NCI-H146 treated with DMSO at 0.1 percent for 48 hours (cell line): Measurements from ENCODE around the gene MED15.
"Not testable (repeated sequence)": the region's sequence is repeated elsewhere in the genome, so short reads cannot be mapped to it uniquely, and the experiment has no call there.

Experiments
- DNase-seq: peaks from one replicate; lab custom pipeline; 2025; ENCODE audit not compliant: unreplicated experiment; lab: John Stamatoyannopoulos, UW

Gene MED15

GRCh38 chr22:20530368-20531153 lies 23.2 kb downstream of the MED15 start:
- no peak for DNase-seq

DNA sequence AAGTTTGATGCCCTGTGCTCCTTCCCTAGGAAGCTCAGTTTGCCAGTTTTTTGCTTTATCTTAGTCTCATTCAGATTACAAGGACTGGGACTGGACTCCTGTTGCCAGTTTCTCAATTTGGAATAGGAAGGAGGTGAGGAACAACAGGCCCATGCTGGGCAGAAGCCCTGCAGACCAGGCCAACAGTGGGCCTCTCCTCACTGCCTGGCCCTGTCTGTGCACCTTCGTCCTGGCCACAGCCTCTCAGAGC lies 23.7 kb downstream of the MED15 start:
- DNase-seq: no peak

DNA sequence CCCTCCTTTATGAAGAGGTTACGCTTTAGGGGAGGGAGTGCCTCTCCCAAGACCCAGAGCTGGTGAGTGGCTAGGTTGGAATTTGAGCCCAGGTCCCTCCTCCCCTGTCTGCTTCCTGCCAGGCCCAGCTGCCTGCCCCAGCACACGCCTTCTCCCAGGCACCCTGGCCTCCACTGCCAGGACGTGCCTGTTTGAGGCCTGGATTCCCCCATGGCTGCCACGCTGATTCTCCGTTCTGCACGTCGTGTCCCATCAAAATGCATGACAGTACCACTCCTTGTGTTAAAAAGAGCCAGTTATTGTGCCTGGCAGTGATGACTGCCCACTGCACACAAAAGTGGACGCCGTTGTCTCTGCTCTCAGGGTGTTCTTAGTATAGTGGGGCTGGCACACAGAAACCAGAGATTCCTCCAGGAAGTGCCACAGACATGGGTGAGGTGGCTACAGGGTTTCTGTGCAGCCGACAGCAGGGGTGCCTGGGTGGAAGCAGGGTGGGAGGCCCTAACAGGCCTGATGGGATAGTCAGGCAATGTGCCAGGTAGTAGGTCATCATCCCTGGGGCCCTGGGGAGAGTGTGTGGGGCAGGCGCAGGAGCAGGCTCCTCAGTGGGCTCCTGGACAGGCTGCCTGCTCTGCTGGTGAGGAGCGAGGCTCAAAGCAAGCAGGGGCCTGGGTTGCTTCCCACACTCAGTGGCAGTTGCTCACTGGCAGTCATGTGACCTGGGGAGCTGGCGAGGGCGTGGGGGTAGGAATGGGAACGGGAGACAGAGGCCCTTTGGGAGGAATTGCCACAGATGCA lies 24.2 kb downstream of the MED15 start:
- DNase-seq: no peak

DNA sequence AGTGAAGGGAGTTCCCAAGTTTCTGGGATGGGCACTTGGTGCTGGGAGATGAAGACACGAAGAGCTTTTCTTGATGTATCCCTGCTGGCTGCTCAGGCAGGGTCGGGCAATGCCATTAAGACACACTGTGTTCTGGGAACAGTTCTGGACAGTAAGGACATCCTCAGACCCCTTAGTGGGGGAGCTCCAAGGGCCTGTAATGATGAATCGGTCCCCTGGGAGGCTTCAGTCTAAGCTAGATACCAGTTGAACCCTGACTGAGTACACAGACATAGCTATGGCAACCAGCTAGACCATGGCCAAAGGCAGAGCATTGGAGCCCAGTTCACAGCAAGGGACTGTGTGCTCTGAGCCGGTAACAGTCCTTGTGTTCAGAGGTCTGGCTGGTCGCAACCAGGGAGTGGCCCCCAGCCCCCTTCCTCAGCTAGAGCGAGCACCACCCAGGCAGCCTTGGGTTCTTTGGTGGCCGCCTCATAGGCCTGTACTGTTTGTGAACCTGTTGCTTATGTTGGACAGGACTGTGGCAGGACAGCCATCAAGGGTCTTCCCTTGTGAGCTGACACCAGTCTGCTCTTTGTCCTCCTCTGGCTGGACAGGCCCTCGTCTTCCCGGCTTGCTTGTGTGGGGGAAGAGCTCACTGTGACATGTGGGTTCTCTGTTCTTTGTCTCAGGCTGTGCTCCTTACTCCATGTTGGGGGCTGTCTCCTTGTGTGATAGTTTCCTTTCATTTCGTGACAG lies 25.0 kb downstream of the MED15 start:
- no peak for DNase-seq

DNA sequence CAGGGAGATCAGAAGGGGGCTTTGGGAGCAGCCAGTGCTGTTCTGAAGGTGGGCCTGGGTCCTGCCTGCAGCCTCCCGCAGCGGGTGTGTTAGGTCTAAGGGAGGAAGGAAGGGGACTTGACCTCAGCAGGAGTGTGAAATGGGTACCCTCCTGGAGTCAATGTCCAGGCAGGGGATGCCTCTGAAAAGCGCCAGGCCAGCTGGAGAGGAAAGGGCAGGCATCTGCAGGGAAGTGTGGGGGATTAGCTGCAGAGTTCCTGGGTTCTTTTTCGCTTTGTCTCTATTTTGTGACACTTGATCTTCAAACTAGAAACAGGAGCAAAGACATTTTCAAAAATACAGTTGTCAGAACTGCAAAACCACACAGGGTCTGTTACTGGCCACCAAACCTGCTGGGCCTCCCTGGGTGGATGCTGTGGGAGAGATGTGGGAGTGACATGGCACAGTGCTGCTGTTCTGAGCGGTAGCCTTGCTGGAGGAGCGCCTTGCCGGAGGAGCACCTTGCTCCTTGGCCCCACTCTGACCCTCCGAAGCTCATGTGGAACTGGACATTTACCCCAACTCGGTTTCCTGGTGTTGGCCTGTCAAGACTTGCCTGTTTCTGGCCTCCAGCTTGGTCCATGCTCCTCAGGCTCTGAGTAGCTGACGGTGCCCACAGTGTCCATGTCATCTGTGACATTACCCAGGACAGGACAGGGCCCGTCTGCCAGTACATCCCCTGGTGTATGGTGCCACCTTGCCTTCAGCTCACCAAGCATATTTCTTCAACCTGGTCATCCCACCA lies 25.9 kb downstream of the MED15 start:
- no peak for DNase-seq

DNA sequence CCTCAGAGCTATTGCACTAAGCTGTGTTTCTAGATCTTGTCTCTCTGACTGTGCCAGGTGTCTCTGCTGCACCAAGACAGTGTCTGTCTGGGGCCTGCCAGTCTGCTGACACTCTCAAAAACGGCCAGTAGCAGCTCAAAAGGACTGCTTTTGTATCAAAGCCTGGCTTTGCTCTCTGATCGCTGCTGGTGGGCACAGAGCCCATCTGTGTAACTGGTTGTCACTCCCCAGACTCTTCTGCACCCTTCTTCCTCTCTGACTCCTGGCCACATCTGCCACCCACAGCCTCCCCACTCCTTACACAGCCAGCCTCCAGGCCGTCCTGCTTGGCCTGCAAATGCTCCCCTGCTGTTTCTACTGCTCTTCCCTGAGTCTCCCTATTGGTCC lies 26.5 kb downstream of the MED15 start:
- no peak for DNase-seq

GRCh38 chr22:20536590-20537324 lies 29.3 kb downstream of the MED15 start:
- DNase-seq: no peak

DNA sequence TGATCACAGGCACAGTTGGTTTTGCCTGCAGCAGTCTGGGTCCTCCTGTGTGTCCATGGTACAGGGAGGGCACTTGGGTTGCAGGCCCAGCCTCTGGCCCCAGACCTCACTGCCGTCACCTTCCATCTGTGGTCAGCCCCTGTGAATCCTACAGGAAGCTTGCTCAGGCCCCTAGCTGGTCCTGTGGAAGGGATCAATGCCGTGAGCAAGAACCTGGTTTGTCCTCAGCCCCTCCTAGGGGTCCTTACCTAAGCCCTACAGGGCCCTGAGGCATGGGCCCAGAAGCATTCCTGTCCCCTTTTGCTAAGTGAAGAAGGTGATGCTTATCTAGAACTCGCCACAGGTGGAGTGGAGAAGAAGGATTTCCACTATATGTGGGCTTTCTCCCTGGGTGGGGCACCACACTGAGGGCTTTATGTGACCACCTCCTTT lies 29.9 kb downstream of the MED15 start:
- DNase-seq: no peak

DNA sequence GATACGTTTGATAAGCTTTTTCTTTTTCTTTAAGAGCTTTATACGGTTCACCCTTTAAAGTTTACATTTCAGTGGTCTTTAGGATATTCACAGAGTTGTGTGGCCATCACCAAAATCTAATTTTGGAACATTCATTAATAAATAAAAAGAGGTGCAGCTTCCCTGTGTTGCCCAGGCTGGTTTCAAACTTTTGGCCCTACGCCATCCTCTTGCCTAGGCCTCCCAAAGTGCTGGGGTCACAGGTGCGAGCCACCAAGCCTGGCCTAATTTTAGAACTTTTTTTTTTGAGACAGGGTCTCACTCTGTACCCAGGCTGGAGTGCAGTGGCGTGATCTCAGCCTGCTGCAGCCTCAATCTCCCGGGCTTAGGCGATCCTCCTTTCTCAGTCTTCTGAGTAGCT lies 30.6 kb downstream of the MED15 start:
- no peak for DNase-seq

- DNase-seq: not testable (repeated sequence)
Observed at GRCh38 chr22:20538875-20539274, 31.5 kb downstream of the MED15 start.

DNA sequence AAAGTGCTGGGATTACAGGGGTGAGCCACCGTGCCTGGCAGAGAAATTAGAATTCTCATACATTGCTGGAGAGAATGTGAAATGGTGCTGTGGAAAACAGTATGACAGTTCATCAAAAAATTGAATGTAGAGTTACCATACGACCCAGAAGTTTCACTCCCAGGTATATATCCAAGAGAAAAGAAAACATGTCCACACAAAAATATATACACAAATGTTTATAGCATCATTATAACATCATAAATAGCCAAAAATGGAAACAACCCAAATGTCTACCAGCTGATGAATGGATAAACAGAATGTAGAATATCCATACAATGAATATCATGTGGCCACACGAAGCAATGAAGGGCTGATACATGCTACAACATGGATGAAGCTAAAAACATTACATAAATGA lies 34.6 kb downstream of the MED15 start:
- DNase-seq: no peak

DNA sequence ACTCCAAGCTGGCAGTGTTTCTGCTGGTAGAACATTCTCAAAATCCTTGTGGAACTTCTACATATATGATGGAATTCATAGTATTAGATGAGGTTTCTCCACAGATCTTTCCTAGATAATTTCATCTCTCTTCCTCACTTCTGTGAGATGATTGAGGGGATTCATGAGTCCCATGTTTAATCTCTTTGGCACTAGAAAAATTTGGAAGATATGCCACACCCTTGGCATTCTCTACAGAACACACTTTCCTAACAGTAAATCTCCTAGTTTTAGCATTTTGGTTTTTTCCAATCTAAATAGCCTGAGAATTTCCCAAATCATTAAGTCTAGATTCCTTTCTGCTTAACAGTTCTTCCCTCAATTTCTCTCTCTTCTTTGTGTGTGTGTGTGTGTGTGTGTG lies 35.3 kb downstream of the MED15 start:
- no peak for DNase-seq

DNA sequence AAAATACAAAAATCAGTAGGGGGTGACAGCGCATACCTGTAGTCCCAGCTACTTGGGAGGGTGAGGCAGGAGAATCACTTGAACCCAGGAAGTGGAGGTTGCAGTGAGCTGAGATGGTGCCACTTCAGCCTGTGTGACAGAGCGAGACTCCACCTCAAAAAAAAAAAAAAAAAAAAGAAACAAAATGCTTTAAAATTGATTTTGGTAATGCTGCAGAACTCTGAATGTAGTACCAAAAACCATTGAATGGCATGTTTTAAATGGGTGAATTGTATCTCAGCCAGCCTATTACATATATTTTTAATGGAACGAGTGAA lies 37.9 kb downstream of the MED15 start:
- DNase-seq: not testable (repeated sequence)

DNA sequence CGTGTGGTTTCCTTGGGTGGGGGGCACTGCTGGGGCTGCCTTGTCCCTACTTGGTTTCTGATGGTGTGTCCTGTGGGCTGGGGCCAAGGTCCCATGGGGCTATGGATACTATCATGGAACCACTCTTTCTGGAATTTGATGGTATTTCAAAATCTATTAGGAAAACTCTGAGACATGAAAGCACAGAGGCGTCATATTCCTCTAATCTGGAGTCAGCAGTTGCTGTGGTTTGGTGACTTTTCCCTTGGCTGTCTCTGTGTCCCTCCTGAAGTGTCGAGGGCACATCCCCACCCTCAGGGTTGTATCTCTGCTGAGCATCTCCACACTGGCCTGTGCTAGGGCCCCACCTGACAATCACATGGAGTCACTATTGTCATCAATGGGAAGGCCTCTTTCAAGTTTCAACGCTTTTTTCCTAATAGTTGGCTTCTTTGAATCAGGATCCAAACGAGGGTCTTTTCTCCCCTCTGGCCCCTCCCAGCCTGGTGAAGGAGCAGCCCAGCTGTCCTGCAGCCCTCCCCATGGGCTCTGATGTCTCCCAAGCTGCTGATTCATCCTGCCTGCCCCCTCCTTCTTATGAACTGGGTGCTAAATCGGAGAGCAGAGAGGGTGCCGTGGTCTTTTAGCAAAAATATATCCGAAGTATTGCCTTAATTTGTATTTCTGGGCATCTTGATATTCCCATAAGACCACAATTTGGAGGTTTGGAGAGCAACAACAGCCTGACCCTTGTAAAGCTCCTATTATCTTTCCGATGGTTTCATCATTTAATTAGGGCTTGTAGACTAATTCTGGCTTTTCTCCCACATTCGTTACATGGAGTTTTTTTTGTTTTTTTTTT lies 38.5 kb downstream of the MED15 start:
- DNase-seq: no peak

DNA sequence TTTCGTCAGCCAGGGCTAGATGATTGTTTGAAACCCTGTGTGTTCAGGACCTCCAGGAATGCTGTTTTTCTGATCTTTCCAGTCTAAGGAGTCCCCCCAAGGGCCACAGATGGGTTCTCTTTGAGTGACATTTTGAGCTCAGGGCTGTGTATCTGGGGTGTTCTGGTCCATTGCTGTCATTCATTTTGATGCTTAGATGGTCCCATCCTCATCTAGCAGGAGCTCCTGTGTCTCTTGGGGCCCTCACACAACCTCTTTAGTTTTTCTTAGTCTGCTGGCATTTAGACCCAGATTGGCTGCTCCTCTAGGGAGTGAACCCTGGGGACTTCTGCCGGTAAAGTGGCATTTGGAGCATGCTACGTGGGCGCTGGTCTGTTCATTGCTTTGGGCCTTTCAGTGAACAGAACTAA lies 39.1 kb downstream of the MED15 start:
- no peak for DNase-seq

- no peak for DNase-seq
Observed at GRCh38 chr22:20547029-20547428, 39.6 kb downstream of the MED15 start.

- no peak for DNase-seq
Observed at GRCh38 chr22:20548806-20549205, 41.4 kb downstream of the MED15 start.

GRCh38 chr22:20549232-20549841 lies 41.9 kb downstream of the MED15 start:
- no peak for DNase-seq

DNA sequence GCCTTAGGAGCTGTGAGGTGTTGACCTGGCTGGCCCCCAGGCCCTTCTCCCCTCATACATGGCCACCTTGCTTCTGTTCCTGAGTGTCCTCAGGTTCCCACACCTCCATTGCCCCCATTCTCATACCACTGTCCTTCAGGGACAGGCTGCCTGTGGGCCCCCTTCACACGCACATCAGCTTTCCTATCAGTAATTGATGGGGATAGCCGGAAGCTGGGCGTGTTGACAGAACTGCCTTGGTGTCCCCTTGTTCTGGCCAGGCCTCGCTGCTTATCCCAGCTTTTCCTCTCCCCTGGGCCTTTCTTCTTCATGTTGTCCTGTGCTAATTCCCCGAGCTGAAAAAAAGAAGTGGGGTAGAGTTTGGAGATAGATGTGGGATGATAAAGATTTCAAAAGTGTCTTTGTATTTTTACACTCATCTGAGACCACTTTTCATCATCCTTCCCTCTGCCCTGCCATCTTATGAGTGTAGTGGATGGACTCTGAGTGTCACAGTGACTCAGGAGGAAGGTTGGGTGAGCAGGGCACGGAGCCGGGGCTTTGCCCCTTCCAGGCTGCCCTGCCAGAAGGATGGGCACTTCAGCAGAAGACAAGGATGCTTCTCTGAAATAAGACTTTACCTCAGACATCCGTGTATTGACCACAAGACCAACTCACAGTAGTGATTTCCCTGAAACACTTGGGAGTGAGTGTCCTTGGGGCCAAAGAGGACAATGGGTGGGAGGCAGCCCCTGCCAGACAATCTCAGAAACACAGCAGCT lies 42.8 kb downstream of the MED15 start:
- no peak for DNase-seq
